HG03108 (cell line): ENCODE measurements around the gene ZFHX2.

Experiments
- ATAC-seq: cut with Tn5 transposase; IDR thresholded peaks from one replicate; pipeline ENCODE4 v1.9.1; 2021; ENCODE audit warnings: moderate library complexity; ENCODE audit not compliant: unreplicated experiment

ZFHX2 gene

GRCh38 chr14:23481979-23482822 is 69.4 kb downstream of the ZFHX2 start:
- no peak for ATAC-seq

- ATAC-seq, result no peak
Measured at GRCh38 chr14:23481362-23481970, 70.1 kb downstream of the ZFHX2 start.

GRCh38 chr14:23478109-23478759 is 73.3 kb downstream of the ZFHX2 start:
- no peak for ATAC-seq

- no peak for ATAC-seq
Measured at GRCh38 chr14:23470947-23471346, 80.6 kb downstream of the ZFHX2 start.
